ENCODE measurements around the gene POU2F1.

Gene POU2F1

GRCh38 chr1:167433884-167434283, 213.2 kb downstream of the POU2F1 start:
- no peak overlapping the region for H3K4me3 ChIP-seq (ENCODE audit: low read depth, low read length)
- DNase-seq (ENCODE audit: low read depth, low spot score), result no peak
- TF ChIP-seq CTCF (IDR thresholded peaks at IDR 0.05; ENCODE audit: low read depth, low read length), result no peak
- in situ Hi-C loops (cut with HindIII; ENCODE audit: low sequenced_read_pairs), result loop anchor here (25.0 kb wide), 1 partner anchor 372 kb away; no protein-coding TSS in a partner anchor

- H3K4me3 ChIP-seq (ENCODE audit: low read depth, low read length), result no peak overlapping the region
- in situ Hi-C loops (cut with HindIII; ENCODE audit: low sequenced_read_pairs), result loop anchor here (25.0 kb wide), 1 partner anchor 372 kb away; no protein-coding TSS in a partner anchor
- TF ChIP-seq CTCF (IDR thresholded peaks at IDR 0.05; ENCODE audit: low read depth, low read length), result no peak
- no peak for DNase-seq (ENCODE audit: low read depth, low spot score)
Observed at GRCh38 chr1:167434306-167434705, 213.6 kb downstream of the POU2F1 start.

- no peak for TF ChIP-seq CTCF (IDR thresholded peaks at IDR 0.05; ENCODE audit: low read depth, low read length)
- in situ Hi-C loops (cut with HindIII; ENCODE audit: low sequenced_read_pairs), result loop anchor here (25.0 kb wide), 1 partner anchor 373 kb away; no protein-coding TSS in a partner anchor
- H3K4me3 ChIP-seq (ENCODE audit: low read depth, low read length), result no peak overlapping the region
- DNase-seq (ENCODE audit: low read depth, low spot score), result no peak
Observed at GRCh38 chr1:167435484-167435883, 214.8 kb downstream of the POU2F1 start.

- no peak for DNase-seq (ENCODE audit: low read depth, low spot score)
- in situ Hi-C loops (cut with HindIII; ENCODE audit: low sequenced_read_pairs), result loop anchor here (25.0 kb wide), 1 partner anchor 376 kb away; no protein-coding TSS in a partner anchor
- TF ChIP-seq CTCF (IDR thresholded peaks at IDR 0.05; ENCODE audit: low read depth, low read length), result no peak
- H3K4me3 ChIP-seq (ENCODE audit: low read depth, low read length), result no peak overlapping the region
Observed at GRCh38 chr1:167438171-167439138, 217.8 kb downstream of the POU2F1 start.

- H3K4me3 ChIP-seq (ENCODE audit: low read depth, low read length), result peak overlapping the region; percentile 37
- TF ChIP-seq CTCF (IDR thresholded peaks at IDR 0.05; ENCODE audit: low read depth, low read length), result peak; percentile 26
- in situ Hi-C loops (cut with HindIII; ENCODE audit: low sequenced_read_pairs), result loop anchor here (25.0 kb wide), 1 partner anchor 377 kb away; no protein-coding TSS in a partner anchor
- peak; percentile 45 for DNase-seq (ENCODE audit: low read depth, low spot score)
Observed at GRCh38 chr1:167439301-167439988, 218.8 kb downstream of the POU2F1 start.

- DNase-seq (ENCODE audit: low read depth, low spot score), result no peak
- in situ Hi-C loops (cut with HindIII; ENCODE audit: low sequenced_read_pairs), result loop anchor here (25.0 kb wide), 1 partner anchor 378 kb away; no protein-coding TSS in a partner anchor
- H3K4me3 ChIP-seq (ENCODE audit: low read depth, low read length), result no peak overlapping the region
- TF ChIP-seq CTCF (IDR thresholded peaks at IDR 0.05; ENCODE audit: low read depth, low read length), result no peak
Observed at GRCh38 chr1:167440345-167440744, 219.7 kb downstream of the POU2F1 start.

Data from astrocyte of the spinal cord (primary cell).